ENCODE results near the gene POLR2H. TPM values are rescaled to one million over a fixed set of nuclear protein-coding genes. Genes with fewer than 3 reads are reported as not detected.

Gene POLR2H
- total RNA-seq, 4 donors from 2014 or later, result 65.1 to 181 (median 95.3) TPM

- 69% methylated on average over 12 of the region's 12 CpGs for WGBS, 2 donors
- H3K27ac ChIP-seq, result peak overlapping the region in 1 of 4 donors; percentile 42
Observed at GRCh38 chr3:184347321-184348056, 14.0 kb upstream of the POLR2H start.

GRCh38 chr3:184348057-184348382, 13.5 kb upstream of the POLR2H start:
- Histone ChIP-seq H3K4me1 (peaks cover 0 to 54% (median 24%) of the 10 kb centered on the region in 4 donors), H3K9me3 (no peaks in the 10 kb centered on the region), H3K36me3 (peaks cover 0 to 47% (median 0%) of the 10 kb centered on the region in 3 donors), H3K4me3 (no peak overlapping the region), H3K27ac (no peak overlapping the region), H3K27me3 (no peaks in the 10 kb centered on the region)
- DNase-seq (ENCODE audit: low spot score in 2 of 2), result no peak
- no peak for TF ChIP-seq CTCF (IDR thresholded peaks at IDR 0.05)
- WGBS, 2 donors, result 79 to 83% methylated on average over 4 of the region's 4 CpGs

More at GRCh38 chr3:184347321-184348056, 14.0 kb upstream of the POLR2H start:
- H3K9me3 ChIP-seq, result no peaks in the 10 kb centered on the region
- TF ChIP-seq POLR2A (IDR thresholded peaks at IDR 0.05), result no peak
- no peak for TF ChIP-seq EP300 (IDR thresholded peaks at IDR 0.05)
- TF ChIP-seq CTCF (IDR thresholded peaks at IDR 0.05), result no peak
- H3K4me3 ChIP-seq, result no peak overlapping the region
- peaks cover 0 to 47% (median 0%) of the 10 kb centered on the region in 3 donors for H3K36me3 ChIP-seq
- no peaks in the 10 kb centered on the region for H3K27me3 ChIP-seq
- peaks cover 0 to 50% (median 23%) of the 10 kb centered on the region in 4 donors for H3K4me1 ChIP-seq
- no peak for DNase-seq (ENCODE audit: low spot score in 2 of 2)

GRCh38 chr3:184349563-184350470, 11.7 kb upstream of the POLR2H start:
- 56 to 65% methylated on average over 10 of the region's 10 CpGs for WGBS, 2 donors
- peak overlapping the region in 2 of 4 donors; percentile 67 to 73 for H3K27ac ChIP-seq
- no peaks in the 10 kb centered on the region for H3K9me3 ChIP-seq
- no peak for TF ChIP-seq EP300 (IDR thresholded peaks at IDR 0.05)
- TF ChIP-seq POLR2A (IDR thresholded peaks at IDR 0.05), result no peak
- no peak for TF ChIP-seq CTCF (IDR thresholded peaks at IDR 0.05)
- peaks cover 0 to 53% (median 24%) of the 10 kb centered on the region in 4 donors for H3K4me1 ChIP-seq
- DNase-seq (ENCODE audit: low spot score in 2 of 2), result no peak
- peaks cover 0 to 43% (median 0%) of the 10 kb centered on the region in 3 donors for H3K36me3 ChIP-seq
- no peak overlapping the region for H3K4me3 ChIP-seq
- H3K27me3 ChIP-seq, result no peaks in the 10 kb centered on the region

GRCh38 chr3:184350618-184351017, 10.9 kb upstream of the POLR2H start:
- Histone ChIP-seq H3K27me3 (no peaks in the 10 kb centered on the region), H3K9me3 (no peaks in the 10 kb centered on the region), H3K36me3 (peaks cover 0 to 44% (median 0%) of the 10 kb centered on the region in 3 donors), H3K27ac (peak overlapping the region in 2 of 4 donors; percentile 66 to 73), H3K4me3 (no peak overlapping the region), H3K4me1 (peaks cover 0 to 53% (median 19%) of the 10 kb centered on the region in 4 donors)
- TF ChIP-seq POLR2A (IDR thresholded peaks at IDR 0.05) (no peak), EP300 (IDR thresholded peaks at IDR 0.05) (no peak), CTCF (IDR thresholded peaks at IDR 0.05) (no peak)
- no peak for DNase-seq (ENCODE audit: low spot score in 2 of 2)
- 87 to 88% methylated on average over 6 of the region's 6 CpGs for WGBS, 2 donors

All from tibial nerve (tissue), 4 donors.